ENCODE measurements around the gene IGF2BP3. TPM values are rescaled to one million over a fixed set of nuclear protein-coding genes. Genes with fewer than 3 reads are reported as not detected.

The IGF2BP3 gene
- total and polyA plus RNA-seq, 10 donors = 0.17 to 6.8 (median 1.6) TPM

- no peaks in the 10 kb centered on the region for H3K9me3 ChIP-seq
- H3K27me3 ChIP-seq (replicated peaks in 1 of 7) = no peaks in the 10 kb centered on the region
- intact Hi-C loops (cut with DNase I; ENCODE audit: low total_unique reads) = no loop called here
- TF ChIP-seq CTCF (IDR thresholded peaks at IDR 0.05 in 8 of 11, conservative IDR thresholded peaks at IDR 0.05 in 3 of 11) = no peak
- TF ChIP-seq POLR2A (IDR thresholded peaks at IDR 0.05) = no peak
- TF ChIP-seq POLR2AphosphoS5 (IDR thresholded peaks at IDR 0.05) = no peak
- peaks cover 0 to 3% (median 1%) of the 10 kb centered on the region in 6 donors for H3K4me1 ChIP-seq
- no peak overlapping the region for H3K4me3 ChIP-seq
- no peak overlapping the region for H3K27ac ChIP-seq
- DNase-seq = no peak
- H3K36me3 ChIP-seq = no peaks in the 10 kb centered on the region
- WGBS, 5 donors = 80 to 92% (median 81%) methylated on average over 2 of the region's 2 CpGs
Observed at GRCh38 chr7:23266918-23267317, 203.4 kb downstream of the IGF2BP3 start.

DNA sequence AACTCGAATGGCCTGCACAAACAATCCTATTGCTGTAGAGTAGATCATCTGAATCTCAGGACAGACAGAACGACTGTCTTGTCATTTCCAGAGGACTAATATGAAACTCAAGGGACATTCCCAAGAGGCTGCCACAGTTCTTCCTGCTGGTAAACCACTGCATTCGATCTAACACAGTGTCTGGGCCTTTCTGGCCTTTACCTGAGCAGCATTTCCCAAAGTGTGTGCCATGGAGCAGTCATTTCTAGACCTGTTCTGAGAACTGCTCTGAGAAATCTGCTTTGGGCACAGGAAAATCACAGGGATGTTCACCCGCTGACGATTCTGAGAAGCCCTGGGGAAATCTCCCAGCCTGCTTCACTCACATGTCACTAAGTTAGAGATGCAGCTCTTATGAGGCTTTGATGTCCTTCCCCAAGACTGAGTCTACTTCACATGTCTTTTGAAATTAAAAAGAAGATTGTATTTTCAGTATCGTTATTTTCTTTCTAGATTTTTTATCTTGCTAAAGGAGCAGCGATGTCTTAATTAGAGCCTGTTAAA, 205.3 kb downstream of the IGF2BP3 start:
- Histone ChIP-seq H3K27me3 (replicated peaks in 1 of 7) (no peaks in the 10 kb centered on the region), H3K4me1 (peaks cover 0 to 5% (median 2%) of the 10 kb centered on the region in 6 donors), H3K36me3 (no peaks in the 10 kb centered on the region), H3K27ac (no peak overlapping the region), H3K4me3 (no peak overlapping the region), H3K9me3 (no peaks in the 10 kb centered on the region)
- no peak for DNase-seq
- intact Hi-C loops (cut with DNase I; ENCODE audit: low total_unique reads) = no loop called here
- TF ChIP-seq POLR2AphosphoS5 (IDR thresholded peaks at IDR 0.05) (no peak), CTCF (IDR thresholded peaks at IDR 0.05 in 8 of 11, conservative IDR thresholded peaks at IDR 0.05 in 3 of 11) (no peak), POLR2A (IDR thresholded peaks at IDR 0.05) (no peak)
- 73 to 78% (median 74%) methylated on average over 7 of the region's 7 CpGs for WGBS, 5 donors

DNA sequence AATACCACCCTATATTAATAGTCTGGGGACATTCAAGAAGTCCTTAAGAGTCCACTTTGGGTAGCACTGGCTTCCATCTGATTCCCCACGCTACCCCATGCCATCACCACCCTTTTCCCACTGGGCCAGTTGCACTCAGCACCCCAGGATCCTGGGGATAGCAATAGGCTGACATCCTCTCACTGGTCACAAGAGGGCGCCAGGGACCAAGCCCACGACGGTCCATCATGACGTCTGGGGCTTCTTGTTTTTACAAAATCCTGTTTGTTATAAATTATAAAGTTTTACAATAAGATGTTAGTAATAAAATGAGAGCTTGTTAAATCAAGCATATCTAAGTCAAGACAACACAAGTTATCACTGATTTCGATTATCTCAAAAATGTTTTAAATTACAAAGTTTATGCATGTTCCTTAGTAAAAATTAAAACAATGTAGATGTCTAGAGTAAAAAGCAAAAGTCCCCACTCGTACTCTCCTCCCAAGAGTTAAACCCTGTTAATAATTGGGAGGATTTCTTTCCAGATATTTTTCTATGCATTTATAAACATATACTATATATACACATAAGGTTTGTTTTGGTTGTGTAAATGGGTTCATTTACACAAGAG, 208.3 kb downstream of the IGF2BP3 start:
- Histone ChIP-seq H3K27me3 (replicated peaks in 1 of 7) (no peaks in the 10 kb centered on the region), H3K36me3 (no peaks in the 10 kb centered on the region), H3K4me1 (peaks cover 0 to 5% (median 2%) of the 10 kb centered on the region in 6 donors), H3K9me3 (no peaks in the 10 kb centered on the region), H3K27ac (no peak overlapping the region), H3K4me3 (no peak overlapping the region)
- TF ChIP-seq CTCF (IDR thresholded peaks at IDR 0.05 in 8 of 11, conservative IDR thresholded peaks at IDR 0.05 in 3 of 11) (peak in 10 of 11 experiments; percentile 28 to 85 (median 70)), POLR2A (IDR thresholded peaks at IDR 0.05) (no peak)
- intact Hi-C loops (cut with DNase I; ENCODE audit: low total_unique reads) = no loop called here
- DNase-seq = peak; percentile 84
- WGBS, 5 donors = 4 to 10% (median 8%) methylated on average over 7 of the region's 7 CpGs

DNA sequence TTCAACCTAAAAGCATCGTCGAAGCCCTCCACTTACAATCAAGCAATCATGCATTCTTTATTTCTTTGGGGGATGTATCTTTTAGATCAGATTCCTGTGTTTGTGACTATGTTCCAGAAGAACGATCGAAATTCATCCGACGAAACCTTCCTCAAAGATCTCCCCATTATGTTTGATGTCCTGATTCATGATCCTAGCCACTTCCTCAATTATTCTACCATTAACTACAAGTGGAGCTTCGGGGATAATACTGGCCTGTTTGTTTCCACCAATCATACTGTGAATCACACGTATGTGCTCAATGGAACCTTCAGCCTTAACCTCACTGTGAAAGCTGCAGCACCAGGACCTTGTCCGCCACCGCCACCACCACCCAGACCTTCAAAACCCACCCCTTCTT, 209.9 kb downstream of the IGF2BP3 start:
- intact Hi-C loops (cut with DNase I; ENCODE audit: low total_unique reads) = no loop called here
- H3K4me3 ChIP-seq = no peak overlapping the region
- TF ChIP-seq CTCF (IDR thresholded peaks at IDR 0.05 in 8 of 11, conservative IDR thresholded peaks at IDR 0.05 in 3 of 11) (no peak), POLR2A (IDR thresholded peaks at IDR 0.05) (no peak), POLR2AphosphoS5 (IDR thresholded peaks at IDR 0.05) (no peak)
- no peak overlapping the region for H3K27ac ChIP-seq
- peaks cover 0 to 4% (median 0%) of the 10 kb centered on the region in 7 donors for H3K27me3 ChIP-seq (replicated peaks in 1 of 7)
- 85 to 91% (median 86%) methylated on average over 10 of the region's 10 CpGs for WGBS, 5 donors
- DNase-seq = no peak
- no peaks in the 10 kb centered on the region for H3K9me3 ChIP-seq
- peaks cover 0 to 5% (median 2%) of the 10 kb centered on the region in 6 donors for H3K4me1 ChIP-seq
- no peaks in the 10 kb centered on the region for H3K36me3 ChIP-seq

Data from spleen (tissue), 11 donors.